Islet precursor cell (in vitro differentiated cells): Measurements from ENCODE around the gene MTTP.
"Not testable (repeated sequence)": the region's sequence is repeated elsewhere in the genome, so short reads cannot be mapped to it uniquely, and the experiment has no call there.

Experiments
- DNase-seq: peaks from one replicate; pipeline ENCODE4 v3.0.0-alpha.2; 2018

Gene MTTP

DNA sequence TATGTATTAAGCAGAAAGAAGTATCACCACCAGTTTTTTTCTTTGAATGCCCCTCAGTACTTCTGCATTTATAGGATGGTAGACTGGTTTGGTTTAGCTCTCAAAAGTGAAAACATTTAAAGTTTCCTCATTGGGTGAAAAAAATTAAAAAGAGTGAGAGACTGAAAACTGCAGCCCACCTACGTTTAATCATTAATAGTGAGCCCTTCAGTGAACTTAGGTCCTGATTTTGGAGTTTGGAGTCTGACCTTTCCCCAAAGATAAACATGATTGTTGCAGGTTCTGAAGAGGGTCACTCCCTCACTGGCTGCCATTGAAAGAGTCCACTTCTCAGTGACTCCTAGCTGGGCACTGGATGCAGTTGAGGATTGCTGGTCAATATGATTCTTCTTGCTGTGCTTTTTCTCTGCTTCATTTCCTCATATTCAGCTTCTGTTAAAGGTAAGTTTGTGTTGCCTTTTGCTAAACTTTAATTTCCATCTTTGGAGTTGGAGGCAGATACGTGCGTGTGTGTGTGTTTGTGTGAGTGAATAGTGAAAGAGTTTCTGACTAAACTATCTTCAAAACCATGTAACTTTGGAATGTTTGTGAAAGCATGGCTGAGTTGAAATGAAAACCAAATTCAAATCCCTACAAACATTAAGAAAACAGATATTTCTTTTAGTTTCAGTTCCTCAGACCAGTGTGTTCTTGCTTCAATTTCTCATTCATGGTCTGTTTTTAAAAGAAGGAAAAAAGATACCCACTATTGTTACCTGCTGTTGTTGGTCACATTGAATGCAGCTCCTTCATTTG lies at the start of gene MTTP:
TSS of gene MTTP (plus strand) at position 295 of the 795 bp plus-strand sequence. CDS start at position 381, 86 bp downstream.
- no peak for DNase-seq

DNA sequence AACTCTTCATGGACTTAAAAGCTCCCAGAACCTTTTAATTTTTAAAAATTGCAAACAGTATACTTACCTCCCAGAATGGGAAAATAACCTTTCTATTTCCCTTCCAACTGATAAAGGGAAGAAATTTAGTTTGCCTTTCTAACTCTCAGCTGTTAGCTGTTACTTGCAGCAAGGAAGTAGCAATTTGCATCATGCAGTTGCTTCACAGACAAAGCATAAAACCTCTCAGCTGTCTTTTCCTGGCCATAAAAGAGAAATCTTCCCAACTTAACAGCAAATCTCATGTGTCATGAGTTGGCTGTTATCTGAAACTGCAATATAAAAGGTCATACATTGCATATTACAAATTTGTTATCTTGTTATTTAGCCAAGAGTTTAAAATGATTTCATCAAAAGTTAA lies 45.4 kb upstream of the MTTP start:
- no peak for DNase-seq

DNA sequence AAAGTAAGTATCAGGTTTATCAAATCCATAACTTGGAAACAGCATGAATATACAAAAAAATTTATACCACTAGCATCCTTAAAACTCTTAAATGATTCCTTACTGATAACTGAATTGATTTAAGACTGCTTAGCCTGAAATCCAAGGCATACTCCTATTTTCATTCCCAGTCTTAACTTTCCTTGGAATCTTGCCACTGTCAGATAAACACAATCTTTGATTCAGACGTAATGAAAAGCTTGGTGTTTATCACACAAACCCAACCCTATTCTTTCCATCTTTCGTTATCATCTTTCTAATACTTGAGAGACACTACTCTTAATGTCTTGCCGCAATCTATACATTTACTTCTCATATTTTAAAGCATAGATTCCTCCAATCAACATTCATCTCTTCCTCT lies 44.7 kb upstream of the MTTP start:
- DNase-seq: no peak

DNA sequence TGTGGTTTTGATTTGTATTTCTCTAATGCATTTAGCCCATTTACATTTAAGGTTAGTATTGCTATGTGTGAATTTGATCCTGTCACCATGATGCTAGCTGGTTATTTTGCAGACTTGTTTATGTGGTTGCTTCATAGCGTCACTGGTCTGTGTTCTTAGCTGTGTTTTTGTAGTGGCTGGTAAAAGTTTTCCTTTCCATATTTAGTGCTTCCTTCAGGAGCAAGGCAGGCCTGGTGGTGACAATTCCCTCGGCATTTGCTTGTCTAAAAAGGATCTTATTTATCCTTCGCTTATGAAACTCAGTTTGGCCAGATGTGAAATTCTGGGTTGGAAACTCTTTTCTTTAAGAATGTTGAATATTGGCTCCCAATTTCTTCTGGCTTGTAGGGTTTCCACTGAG lies 39.9 kb upstream of the MTTP start:
- not testable (repeated sequence) for DNase-seq

DNA sequence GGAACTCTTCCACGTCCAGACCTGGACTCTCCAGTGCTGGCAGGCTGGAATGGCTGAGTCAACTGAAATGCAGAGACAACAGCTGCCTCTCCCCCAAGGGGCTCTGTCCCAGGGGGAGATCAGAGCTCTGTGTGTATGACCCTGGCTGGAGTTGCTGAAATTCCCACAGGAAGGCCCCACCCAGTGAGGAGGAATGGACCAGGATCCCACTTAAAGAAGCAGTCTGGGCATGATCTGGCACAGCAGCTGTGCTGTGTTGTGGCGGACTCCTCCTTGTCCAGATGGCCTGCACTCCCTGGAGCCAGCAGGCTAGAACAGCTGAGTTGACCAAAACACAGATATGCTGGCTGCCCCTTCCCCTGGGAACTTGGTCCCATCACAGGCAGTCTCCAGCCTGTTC lies 38.4 kb upstream of the MTTP start:
- DNase-seq: no peak

DNA sequence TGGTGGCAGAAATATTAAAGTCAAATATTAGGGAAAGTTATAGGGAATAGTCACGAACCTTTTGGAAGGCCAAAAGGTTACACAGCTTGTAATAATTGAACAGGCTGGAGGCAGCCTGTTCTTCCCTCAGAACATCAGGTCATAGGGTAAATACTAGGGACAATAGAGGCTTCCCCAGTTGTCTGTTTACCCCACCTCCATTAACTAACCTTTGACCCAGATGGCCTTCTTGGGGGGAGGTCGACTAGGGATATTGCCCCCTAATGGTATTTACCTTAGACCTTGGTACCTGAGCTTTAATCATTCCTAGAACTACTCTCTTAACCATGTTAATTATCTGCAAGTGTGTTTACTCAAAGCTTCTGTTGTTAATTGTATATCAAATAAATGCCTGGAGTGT lies 37.8 kb upstream of the MTTP start:
- DNase-seq: no peak

DNA sequence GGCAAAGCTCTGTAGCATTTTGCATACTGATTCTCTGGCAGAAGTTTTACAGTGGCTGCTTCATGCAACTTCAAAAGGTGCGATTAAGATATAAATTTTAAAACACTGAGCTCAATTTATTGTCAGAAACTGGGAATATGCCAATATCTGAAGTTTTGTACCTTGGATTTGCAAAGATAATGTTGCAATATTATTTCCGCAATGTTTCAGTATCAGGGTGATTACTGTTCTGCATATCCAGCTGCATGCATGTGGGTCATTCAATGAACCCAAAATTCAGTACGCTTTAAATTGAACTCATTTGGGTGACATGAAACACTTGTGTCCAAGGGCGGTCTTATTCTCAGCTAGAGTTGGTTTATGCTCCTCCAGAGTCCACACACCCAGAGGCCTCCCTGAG lies 37.0 kb upstream of the MTTP start:
- no peak for DNase-seq

DNA sequence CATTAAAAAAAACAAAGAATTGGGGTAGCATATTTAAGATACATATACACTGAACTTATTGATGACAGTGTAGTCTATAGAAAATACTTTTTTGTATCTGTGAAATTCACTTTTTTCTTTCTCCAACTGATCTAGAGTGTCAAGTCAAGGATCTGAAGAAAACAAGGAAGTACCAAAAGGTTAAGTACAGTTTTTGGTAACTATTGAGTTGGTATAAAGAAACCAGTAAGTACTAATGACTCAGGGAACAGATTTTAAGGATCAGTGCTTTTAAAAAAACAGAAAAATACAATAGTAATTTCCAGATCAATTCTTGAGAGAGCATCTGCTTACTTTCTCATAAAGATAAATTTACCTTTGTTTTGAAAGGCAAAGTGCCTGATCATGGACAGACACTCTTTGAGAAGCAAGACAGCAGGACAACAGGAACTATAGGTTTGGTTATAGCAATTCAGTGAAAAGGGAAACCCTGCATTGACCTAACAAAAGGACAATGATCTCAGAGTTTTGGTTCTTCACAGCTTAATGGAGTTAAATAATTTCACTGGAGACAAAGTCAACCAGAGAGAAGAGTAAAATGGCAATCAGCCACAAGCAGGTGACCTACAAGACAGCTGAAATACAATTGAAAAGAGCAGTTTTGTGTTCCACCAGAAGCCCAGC lies 34.2 kb upstream of the MTTP start:
- no peak for DNase-seq

DNA sequence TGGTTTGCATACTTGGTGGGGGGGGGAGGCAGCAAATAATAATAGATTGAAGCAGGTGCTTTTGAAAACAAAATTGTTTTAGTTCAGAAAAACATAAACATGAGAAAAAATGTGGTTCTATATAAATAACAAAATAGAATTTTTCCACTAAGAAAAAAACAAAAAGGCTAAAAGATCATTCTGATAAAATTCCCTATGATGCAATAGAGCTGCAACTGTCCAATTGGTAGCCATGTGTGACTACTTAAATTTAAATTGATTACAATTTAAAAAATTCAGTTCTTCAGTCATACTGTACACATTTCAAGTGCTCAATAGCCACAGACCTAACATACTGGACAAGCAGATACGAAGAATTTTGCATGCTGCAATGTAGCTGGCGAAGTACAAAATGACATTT lies 21.8 kb upstream of the MTTP start:
- no peak for DNase-seq

DNA sequence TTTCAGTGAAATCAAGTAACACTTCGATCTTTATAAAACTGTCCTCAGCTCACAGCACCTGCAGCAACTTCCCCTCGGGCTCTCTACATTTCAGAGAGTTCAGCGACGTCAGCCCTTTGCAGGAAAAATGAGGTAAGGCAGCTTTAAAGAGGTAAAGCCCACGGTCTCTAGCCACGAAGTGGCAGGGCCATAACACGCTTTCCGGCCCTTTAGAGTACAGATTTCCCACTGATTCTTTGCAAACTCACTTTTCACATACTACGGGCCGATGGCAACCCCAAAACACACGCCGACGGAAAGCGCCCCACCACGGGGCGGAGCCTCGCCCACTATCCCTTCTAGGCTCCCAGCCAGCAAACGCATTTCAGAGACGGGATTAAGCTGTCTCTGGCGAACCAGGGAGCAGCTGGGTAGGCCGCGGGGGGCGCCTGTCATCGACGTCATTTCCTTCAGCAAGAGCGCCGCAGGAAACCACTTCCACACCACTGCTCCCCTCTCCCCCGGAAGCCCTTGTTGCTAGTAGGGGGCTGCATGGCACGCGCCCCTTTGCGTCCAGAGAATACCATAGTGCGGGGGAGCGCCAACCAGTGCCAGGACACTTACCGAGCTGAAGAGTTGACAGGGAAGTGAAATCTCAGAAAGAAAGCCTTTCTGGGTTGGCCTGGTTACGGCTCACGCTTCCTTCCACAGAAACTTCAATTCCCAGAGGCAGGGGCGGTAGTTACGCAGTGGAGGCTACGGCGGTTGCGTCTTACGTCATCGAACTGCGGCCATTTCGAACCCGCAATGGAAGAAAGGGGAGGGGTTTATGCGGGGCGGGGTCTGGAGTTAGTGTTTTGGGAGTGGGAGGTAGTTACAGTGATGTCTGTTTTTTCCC lies 11.1 kb upstream of the MTTP start, which contains the start of gene TRMT10A:
TSS of gene TRMT10A (minus strand) at position 730 of the 877 bp plus-strand sequence. CDS start 4,701 bp downstream, outside the sequence.
- DNase-seq: peak; percentile 99

DNA sequence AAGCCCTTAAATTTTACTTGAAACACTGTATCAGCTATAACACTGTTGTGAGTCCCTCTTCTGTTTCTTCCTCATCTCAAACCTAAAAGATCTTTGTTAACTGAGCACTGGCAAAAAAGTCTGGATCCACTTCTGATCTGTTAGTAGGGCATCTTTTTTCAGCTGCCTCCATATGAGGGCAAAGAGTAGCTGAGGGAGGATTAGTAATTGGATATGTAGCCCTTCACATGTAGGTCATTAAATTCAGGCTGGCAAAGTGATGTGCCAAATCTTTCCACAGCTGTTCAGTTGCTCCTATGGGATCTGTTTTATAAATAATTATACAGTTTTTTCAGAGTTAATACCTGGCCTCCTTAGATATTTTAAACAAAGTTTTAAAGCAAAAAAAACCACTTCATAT lies 9.7 kb upstream of the MTTP start:
- DNase-seq: no peak

DNA sequence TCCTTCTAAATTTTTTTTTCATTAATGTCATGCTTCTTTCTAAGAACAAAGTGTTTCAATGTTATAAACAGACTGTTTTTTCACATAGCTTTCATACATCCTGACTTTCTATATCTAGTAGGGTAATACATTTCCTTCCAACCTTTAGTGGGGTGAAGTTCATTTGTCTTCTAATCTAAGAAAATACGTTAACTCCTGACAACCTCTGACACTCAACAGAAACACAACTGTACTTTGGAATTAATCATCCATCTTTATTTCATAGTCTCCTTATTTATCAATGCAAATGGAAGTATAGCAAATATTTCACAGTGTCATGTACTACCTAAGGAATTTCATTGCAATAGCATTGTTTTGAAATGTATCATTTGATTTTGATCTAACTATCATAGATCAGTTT lies 2.7 kb upstream of the MTTP start:
- no peak for DNase-seq

DNA sequence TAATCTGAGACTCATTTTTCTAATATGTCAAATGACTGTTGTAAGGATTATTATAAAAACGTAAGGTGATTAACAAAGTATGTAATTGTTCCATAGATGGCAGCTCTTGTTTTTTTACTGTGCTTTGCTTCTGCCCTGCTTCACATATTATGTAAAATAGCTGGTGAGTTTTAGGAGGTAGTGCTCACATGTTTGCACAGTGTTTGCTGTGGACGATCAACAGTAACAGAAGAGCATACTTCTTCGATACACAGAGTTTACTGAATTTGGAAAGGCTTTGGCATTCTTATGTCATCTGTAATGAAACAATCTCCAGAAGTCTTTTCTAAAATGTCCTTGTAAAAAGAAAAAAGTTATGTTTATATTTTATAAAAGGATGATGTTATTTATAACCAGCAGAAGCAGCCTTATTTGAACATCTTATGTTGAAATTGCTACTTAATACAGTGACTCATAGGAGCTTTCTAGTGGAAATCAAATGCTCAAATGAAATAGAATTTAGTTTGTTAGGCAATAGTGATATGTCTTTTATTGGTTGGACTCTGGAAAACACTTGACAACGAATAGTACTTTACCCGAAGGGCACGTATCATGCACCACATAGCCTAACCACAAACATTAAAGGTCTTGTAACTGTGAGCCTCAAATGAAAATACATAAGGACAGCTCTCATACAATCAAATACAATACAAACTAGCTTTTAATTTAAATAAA lies 1.9 kb upstream of the MTTP start:
- no peak for DNase-seq

DNA sequence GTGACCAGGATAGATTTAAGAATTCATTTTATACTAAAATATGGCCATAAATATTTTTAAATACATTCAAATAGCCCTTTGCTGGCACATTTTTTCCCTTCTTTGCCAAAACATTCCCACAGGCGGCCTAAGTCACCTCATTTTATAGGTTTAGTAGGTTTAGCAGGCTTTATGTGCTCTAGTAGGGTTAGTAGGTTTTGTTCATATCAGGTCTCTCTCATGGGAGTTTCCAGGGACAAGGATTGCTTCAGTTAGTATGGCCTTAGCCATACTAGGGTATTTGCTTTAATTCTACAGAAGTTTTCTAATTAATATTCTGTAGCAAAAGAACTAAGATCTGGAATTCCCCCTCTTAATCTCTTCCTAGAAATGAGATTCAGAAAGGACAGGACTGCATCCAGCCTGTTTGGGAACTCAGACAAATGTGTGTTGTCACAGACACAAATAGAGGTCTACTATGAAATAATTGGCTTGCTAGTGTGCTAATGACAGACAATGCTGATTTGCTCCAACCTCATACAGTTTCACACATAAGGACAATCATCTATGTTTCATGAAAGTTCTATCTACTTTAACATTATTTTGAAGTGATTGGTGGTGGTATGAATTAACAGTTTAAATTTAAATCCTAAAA lies 772 bp upstream of the MTTP start:
- no peak for DNase-seq

DNA sequence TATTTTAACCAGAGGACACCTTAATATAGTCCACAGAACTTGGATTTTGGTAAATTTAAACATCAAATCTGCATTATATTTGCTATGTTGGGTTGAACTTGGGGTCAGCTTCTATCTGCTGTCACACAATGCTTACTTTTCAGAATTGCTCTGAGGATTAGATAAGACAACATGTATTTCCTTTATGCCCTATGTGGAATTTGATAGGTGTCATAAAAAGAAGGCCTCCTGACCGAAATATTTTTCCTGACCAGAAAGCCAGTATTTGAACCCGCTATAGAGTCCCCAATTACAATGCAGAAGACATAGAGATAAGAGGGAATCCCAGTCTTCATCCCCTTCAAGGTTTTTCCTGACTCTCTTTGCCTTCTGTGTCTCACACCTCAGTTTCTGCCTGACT lies 4.1 kb downstream of the MTTP start:
- no peak for DNase-seq

DNA sequence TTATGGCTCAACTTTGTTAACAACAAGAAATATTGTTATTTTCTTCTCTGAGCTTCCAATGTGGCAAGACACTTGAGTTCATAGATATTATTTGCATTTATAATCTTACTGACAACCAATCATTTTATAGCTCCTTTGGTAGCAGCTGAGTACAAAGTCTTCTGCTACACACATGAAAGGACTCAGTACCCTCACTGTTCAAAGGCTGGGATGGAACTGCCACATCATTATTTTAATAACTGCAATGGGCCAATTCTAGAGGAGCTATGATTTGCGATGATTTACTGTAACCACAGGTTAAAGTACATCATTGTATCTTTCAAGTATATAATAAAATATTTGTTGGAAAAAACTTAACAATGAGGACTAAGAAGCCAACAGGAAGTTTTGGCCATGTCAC lies 10.9 kb downstream of the MTTP start:
- no peak for DNase-seq

DNA sequence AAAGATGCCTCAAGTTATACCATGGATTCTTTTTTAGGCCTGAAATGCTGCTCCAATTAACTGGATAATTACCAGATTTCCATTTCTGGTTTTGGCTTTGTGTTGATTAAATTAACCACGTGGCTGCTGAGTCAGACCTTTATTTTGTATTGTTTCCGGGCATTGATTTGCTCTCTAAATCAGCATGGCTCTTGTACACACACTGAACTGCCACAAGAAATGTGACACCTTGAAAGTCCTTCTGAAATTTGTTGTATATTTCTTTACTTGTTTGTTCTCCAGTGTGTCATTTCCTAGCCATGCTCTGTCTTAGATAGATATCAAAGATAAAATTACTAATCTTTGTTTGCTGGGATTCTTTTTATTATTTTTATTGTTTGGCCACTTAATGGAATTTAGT lies 11.7 kb downstream of the MTTP start:
- no peak for DNase-seq

DNA sequence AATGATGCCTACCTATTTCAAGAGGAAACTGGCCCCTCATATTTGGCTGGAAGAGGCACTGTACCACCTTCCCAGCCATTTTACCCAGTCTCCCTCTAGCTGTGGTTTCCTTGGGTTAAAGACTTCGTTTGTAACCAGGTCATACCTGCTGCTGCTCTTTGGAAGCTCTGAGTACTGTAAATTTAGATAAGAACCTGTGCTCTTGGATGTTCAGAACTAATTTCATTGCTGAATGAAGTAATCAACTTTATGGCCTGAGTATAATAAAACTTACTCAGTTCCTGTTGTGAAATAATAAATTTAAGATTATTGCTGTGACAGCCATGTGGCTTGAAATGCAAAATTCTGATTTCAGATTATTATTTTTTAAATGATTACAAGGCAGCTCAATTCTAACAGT lies 12.2 kb downstream of the MTTP start:
- no peak for DNase-seq

DNA sequence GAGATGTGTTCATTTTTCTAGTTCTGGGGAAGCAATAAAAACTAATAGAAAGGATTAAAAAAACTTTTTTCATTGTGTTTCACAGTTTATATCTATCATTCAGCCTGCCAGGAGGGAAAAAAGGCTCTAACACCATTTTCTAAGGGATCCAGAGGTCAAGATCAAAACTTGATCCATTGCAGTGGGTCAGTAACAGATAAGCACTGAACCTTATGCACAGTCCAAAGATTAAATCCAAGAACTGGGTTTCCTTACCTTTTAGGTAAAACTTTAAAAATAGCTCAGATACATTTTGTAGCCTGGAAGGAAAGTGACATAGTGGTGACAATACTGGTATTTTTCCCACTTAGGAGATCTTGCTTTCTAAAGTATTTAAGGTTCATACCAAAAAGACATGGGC lies 12.7 kb downstream of the MTTP start:
- DNase-seq: no peak

DNA sequence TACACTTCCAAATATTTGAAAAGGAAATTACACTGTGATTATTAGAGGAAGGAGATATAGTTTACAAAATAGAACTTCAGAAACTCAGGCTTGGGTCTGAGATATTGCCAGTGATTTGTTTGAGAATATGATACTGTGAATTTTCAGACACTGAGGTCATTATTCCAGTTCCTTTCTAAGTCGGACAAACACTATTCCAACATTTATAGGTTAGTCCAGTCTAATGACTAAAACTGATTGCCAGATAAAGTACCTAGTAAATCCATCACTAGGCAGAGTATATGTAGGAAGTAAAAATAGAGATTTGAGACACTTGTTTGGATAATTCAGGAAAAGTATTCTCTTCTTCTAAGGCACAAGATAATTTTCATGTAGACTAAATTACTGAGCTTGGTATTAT lies 13.2 kb downstream of the MTTP start:
- no peak for DNase-seq

DNA sequence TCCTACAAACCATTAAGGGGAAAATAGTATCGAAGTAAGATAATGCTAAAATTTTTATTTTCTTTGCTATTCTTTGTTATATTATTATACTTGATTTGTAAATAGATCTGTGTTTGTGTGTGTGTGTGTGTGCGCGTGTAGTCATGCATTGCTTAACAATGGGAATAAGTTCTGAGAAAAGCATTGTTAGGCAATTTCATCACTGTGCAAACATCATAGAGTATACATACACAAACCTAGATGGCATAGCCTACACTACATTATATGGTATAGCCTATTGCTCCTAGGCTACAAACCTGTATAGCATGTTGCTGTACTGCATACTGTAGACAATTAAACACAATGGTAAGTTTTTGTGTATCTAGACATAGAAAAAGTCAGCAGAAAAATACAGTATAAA lies 17.1 kb downstream of the MTTP start:
- DNase-seq: no peak
